IMR-90 (cell line): ENCODE data around the gene ENAH. TPM values are rescaled to one million over a fixed set of nuclear protein-coding genes. Genes with fewer than 3 reads are reported as not detected.

ENCODE experiments used
- ATAC-seq: fragments of 200-7000 bp; cut with Tn5 transposase; 2 replicates; pipeline ENCODE4 v1.9.1; 2020; ENCODE audit warnings: low read depth, mild to moderate bottlenecking, moderate library complexity
- Bru-seq: library from RNA; stranded (reverse); fragments of 400-500 nt; gene quantifications from one replicate; lab custom pipeline; 2021; lab: Mats Ljungman, UMichigan
- BruChase-seq, 2 experiments: library from RNA; stranded (reverse); fragments of 400-500 nt; gene quantifications; one replicate each; lab custom pipeline; 2021; lab: Mats Ljungman, UMichigan
- BruUV-seq: library from RNA; stranded (reverse); fragments of 400-500 nt; replicated peaks from 2 replicates; lab custom pipeline; 2021; lab: Mats Ljungman, UMichigan
- CTCF ChIA-PET: fragments of 300-600 bp; formaldehyde crosslinking; extraction: SDS; loops from one replicate; lab custom pipeline; 2021; ENCODE audit warnings: antibody characterized with exemption; lab: Yijun Ruan, JAX
- POLR2A ChIA-PET: fragments of 300-600 bp; sonication (Branson Sonifier 250); formaldehyde crosslinking; loops from one replicate; lab custom pipeline; 2022; ENCODE audit warnings: antibody characterized with exemption; ENCODE audit not compliant: unreplicated experiment; lab: Charles Lee
- DNase-seq: peaks from one replicate; pipeline ENCODE4 v3.0.0; 2013
- H2AFZ ChIP-seq: replicated peaks from 2 replicates; pipeline ENCODE3; 2013; ENCODE audit warnings: low read length, mild to moderate bottlenecking; ENCODE audit not compliant: poor library complexity
- H2AK5ac ChIP-seq: 2 replicates; pipeline ENCODE4 v1.6.1; 2013; ENCODE audit warnings: low read depth, low read length, inconsistent platforms
- H2AK9ac ChIP-seq: replicated peaks from 2 replicates; pipeline ENCODE3; 2013; ENCODE audit warnings: mild to moderate bottlenecking, low read depth, low read length, moderate library complexity; ENCODE audit not compliant: poor library complexity
- H2BK120ac ChIP-seq: 2 replicates; pipeline ENCODE4 v1.6.1; 2013; ENCODE audit warnings: low read depth, low read length, inconsistent platforms
- H2BK15ac ChIP-seq: 3 replicates; pipeline ENCODE4 v1.6.1; 2013; ENCODE audit warnings: low read depth, low read length, inconsistent platforms
- H2BK20ac ChIP-seq: 2 replicates; pipeline ENCODE4 v1.6.1; 2013; ENCODE audit warnings: low read depth, mild to moderate bottlenecking, inconsistent platforms, low read length, moderate library complexity
- H2BK5ac ChIP-seq: 2 replicates; pipeline ENCODE4 v1.6.1; 2013; ENCODE audit warnings: mild to moderate bottlenecking, low read depth, low read length, inconsistent platforms; ENCODE audit not compliant: poor library complexity, severe bottlenecking
- H3K14ac ChIP-seq: replicated peaks from 2 replicates; pipeline ENCODE4 v1.6.1; 2013; ENCODE audit warnings: low read depth, low read length, inconsistent platforms
- H3K18ac ChIP-seq: 2 replicates; pipeline ENCODE4 v1.6.1; 2013; ENCODE audit warnings: low read depth, low read length, control low read depth
- H3K23ac ChIP-seq: 2 replicates; pipeline ENCODE4 v1.6.1; 2013; ENCODE audit warnings: low read depth, low read length, inconsistent platforms
- H3K27ac ChIP-seq: 2 replicates; pipeline ENCODE4 v1.5.1; 2013; ENCODE audit warnings: mild to moderate bottlenecking, control low read depth, low read length; ENCODE audit not compliant: insufficient read depth
- H3K27me3 ChIP-seq: 2 replicates; pipeline ENCODE4 v1.6.1; 2013; ENCODE audit warnings: low read length; ENCODE audit not compliant: control insufficient read depth, insufficient read depth
- H3K36me3 ChIP-seq: 2 replicates; pipeline ENCODE4 v1.6.1; 2013; ENCODE audit warnings: low read length, mixed read lengths; ENCODE audit not compliant: control insufficient read depth, insufficient read depth
- H3K4ac ChIP-seq: 2 replicates; pipeline ENCODE4 v1.6.1; 2013; ENCODE audit warnings: low read depth, low read length, inconsistent platforms
- H3K4me1 ChIP-seq: 2 replicates; pipeline ENCODE4 v1.6.1; 2013; ENCODE audit warnings: low read length, mixed read lengths; ENCODE audit not compliant: control insufficient read depth, insufficient read depth
- H3K4me2 ChIP-seq: 2 replicates; pipeline ENCODE4 v1.6.1; 2013; ENCODE audit warnings: low read depth, mild to moderate bottlenecking, control low read depth, low read length, moderate library complexity
- H3K4me3 ChIP-seq: 2 replicates; pipeline ENCODE4 v1.5.1; 2013; ENCODE audit warnings: low read depth, mild to moderate bottlenecking, control low read depth, low read length, moderate library complexity; ENCODE audit not compliant: insufficient read depth
- H3K56ac ChIP-seq: 2 replicates; pipeline ENCODE4 v1.6.1; 2013; ENCODE audit warnings: low read length, inconsistent platforms; ENCODE audit not compliant: insufficient read depth; ENCODE audit errors: extremely low read depth
- H3K79me1 ChIP-seq, 2 experiments: 2 replicates each; pipeline ENCODE4 v1.6.1; 2013; ENCODE audit warnings: low read length in 2 of 2, inconsistent platforms in 1 of 2, low read depth in 1 of 2
- H3K9ac ChIP-seq: 2 replicates; pipeline ENCODE4 v1.6.1; 2013; ENCODE audit warnings: low read depth, low read length, control low read depth
- H3K9me1 ChIP-seq: 2 replicates; pipeline ENCODE4 v1.6.1; 2013; ENCODE audit warnings: low read length, inconsistent platforms; ENCODE audit not compliant: insufficient read depth
- H3K9me3 ChIP-seq: 2 replicates; pipeline ENCODE4 v1.6.1; 2013; ENCODE audit warnings: low read length; ENCODE audit not compliant: control insufficient read depth, insufficient read depth
- H4K20me1 ChIP-seq: 2 replicates; pipeline ENCODE4 v1.6.1; 2013; ENCODE audit warnings: low read length, inconsistent platforms; ENCODE audit not compliant: insufficient read depth
- H4K5ac ChIP-seq: 2 replicates; pipeline ENCODE4 v1.6.1; 2013; ENCODE audit warnings: mild to moderate bottlenecking, low read depth, low read length, control low read depth
- H4K8ac ChIP-seq, 2 experiments: 2 replicates each; pipeline ENCODE4 v1.6.1; 2013; ENCODE audit warnings: low read depth in 2 of 2, low read length in 2 of 2, control low read depth in 1 of 2, inconsistent platforms in 1 of 2
- H4K91ac ChIP-seq: 2 replicates; pipeline ENCODE4 v1.6.1; 2013; ENCODE audit warnings: low read depth, low read length, inconsistent platforms; ENCODE audit not compliant: insufficient read depth
- CEBPB ChIP-seq: IDR thresholded peaks from 2 replicates; pipeline ENCODE4 v1.6.1; 2012; ENCODE audit warnings: low read depth, low read length, improper control_type of control experiment
- CHD1 ChIP-seq: IDR thresholded peaks from 2 replicates; pipeline ENCODE4 v1.6.1; 2012; ENCODE audit warnings: low read depth, low read length, improper control_type of control experiment
- ELK1 ChIP-seq: fragments of 150-350 bp; IDR thresholded peaks from 2 replicates; pipeline ENCODE4 v1.6.1; 2016; ENCODE audit warnings: low read depth, mild to moderate bottlenecking, low read length, moderate library complexity, borderline replicate concordance
- FOS ChIP-seq: fragments of 150-350 bp; IDR thresholded peaks from 2 replicates; pipeline ENCODE4 v1.6.1; 2016; ENCODE audit warnings: low read depth, low read length
- MAFK ChIP-seq: IDR thresholded peaks from 2 replicates; pipeline ENCODE4 v1.6.1; 2012; ENCODE audit warnings: low read depth, low read length, improper control_type of control experiment
- MAZ ChIP-seq: IDR thresholded peaks from 2 replicates; pipeline ENCODE4 v1.6.1; 2012; ENCODE audit warnings: low read depth, mild to moderate bottlenecking, low read length, improper control_type of control experiment, moderate library complexity, borderline replicate concordance
- MXI1 ChIP-seq: IDR thresholded peaks from 2 replicates; pipeline ENCODE4 v1.6.1; 2012; ENCODE audit warnings: low read depth, mild to moderate bottlenecking, low read length, moderate library complexity, borderline replicate concordance
- NFE2L2 ChIP-seq: fragments of 150-350 bp; IDR thresholded peaks from 2 replicates; pipeline ENCODE4 v1.6.1; 2016; ENCODE audit warnings: low read depth, mild to moderate bottlenecking, low read length
- POLR2A ChIP-seq: IDR thresholded peaks from 2 replicates; pipeline ENCODE4 v1.6.1; 2012; ENCODE audit warnings: mild to moderate bottlenecking, low read depth, low read length
- RAD21 ChIP-seq: IDR thresholded peaks from 2 replicates; pipeline ENCODE4 v1.6.1; 2012; ENCODE audit warnings: low read length, improper control_type of control experiment
- RCOR1 ChIP-seq: IDR thresholded peaks from 2 replicates; pipeline ENCODE4 v1.6.1; 2012; ENCODE audit warnings: mild to moderate bottlenecking, low read length, improper control_type of control experiment; ENCODE audit not compliant: insufficient replicate concordance
- RFX5 ChIP-seq: IDR thresholded peaks from 2 replicates; pipeline ENCODE4 v1.8.0; 2012; ENCODE audit warnings: low read depth, mild to moderate bottlenecking, low read length, moderate library complexity
- SMC3 ChIP-seq: fragments of 150-350 bp; IDR thresholded peaks from 2 replicates; pipeline ENCODE4 v1.6.1; 2016; ENCODE audit warnings: low read depth, mild to moderate bottlenecking, antibody characterized with exemption, low read length, moderate library complexity
- WGBS, 2 experiments: methylation state at CpG; one replicate each; pipeline versions ENCODE4 v1.1.5 to v1.1.7; 2013; ENCODE audit warnings: missing lambda C conversion rate in 2 of 2; ENCODE audit not compliant: insufficient read length in 1 of 2; ENCODE audit errors: extremely low coverage in 2 of 2; 5-methylcytosine and 5-hydroxymethylcytosine counted together
- dilution Hi-C: fragments of 300-500 bp; cut with HindIII; formaldehyde crosslinking; loops from one replicate; pipeline ENCODE4 v1.14.3; 2018; ENCODE audit warnings: low sequenced_read_pairs; ENCODE audit not compliant: unreplicated experiment
- in situ Hi-C: fragments of 300-500 bp; cut with MboI; formaldehyde crosslinking; loops from 3 replicates; pipeline ENCODE4 v1.14.3; 2019; ENCODE audit warnings: low sequenced_read_pairs, inconsistent platforms, mixed read lengths
- intact Hi-C: fragments of 100-400 bp; cut with micrococcal nuclease; formaldehyde crosslinking; loops from 2 replicates; pipeline ENCODE4 v1.10.0; 2022
- long read RNA-seq: library from polyadenylated mRNA; unstranded; transcript quantifications from one replicate; pipeline ENCODE4 v2.0.0, GENCODE V29; 2021; ENCODE audit not compliant: unreplicated experiment
- polyA plus RNA-seq, 3 experiments: library from polyadenylated mRNA; depleted of rRNA; stranded (reverse); fragments of >200 nt; gene quantifications; 2 replicates each; pipeline ENCODE4 v1.2.3, GENCODE V29; 2012; ENCODE audit warnings: low replicate concordance in 1 of 3
- total RNA-seq: library from RNA; depleted of rRNA; stranded (reverse); fragments of >200 nt; gene quantifications from 2 replicates; pipeline ENCODE4 v1.2.3, GENCODE V29; 2012; rRNA removed
- TF ChIP-seq, protein P1 (sequence below): fragments of 150-350 bp; IDR thresholded peaks from 2 replicates; pipeline ENCODE4 v1.6.1; 2017; ENCODE audit warnings: mild to moderate bottlenecking, antibody characterized with exemption, low read length, low read depth

Gene ENAH
- 82.5 and 86.9 TPM in 2 replicates for total RNA-seq
- 47.4 and 61.3 TPM in 2 replicates for polyA plus RNA-seq (2012; rRNA removed)
- polyA plus RNA-seq (2012; cell fraction: cytosol; rRNA removed): 7.3 and 9.4 TPM in 2 replicates
- polyA plus RNA-seq (2012; cell fraction: nucleus; rRNA removed; ENCODE audit: low replicate concordance): 10.8 and 45.1 TPM in 2 replicates
- Bru-seq, nascent RNA: percentile 98 among the genes with signal in this experiment
- percentile 95 among the genes with signal in this experiment for BruChase-seq, experiment 1, labeled RNA remaining after a 6-hour chase
- percentile 95 among the genes with signal in this experiment for BruChase-seq, experiment 2, labeled RNA remaining after a 2-hour chase
- long read RNA-seq, transcript ENAH-203 (14 exons, 2,758 nt): major isoform, 7 of 43 reads
- long read RNA-seq, partial matches to known transcripts: 16 of 43 reads
- long read RNA-seq, other reads (novel, unspliced or antisense): 20 of 43 reads

DNA sequence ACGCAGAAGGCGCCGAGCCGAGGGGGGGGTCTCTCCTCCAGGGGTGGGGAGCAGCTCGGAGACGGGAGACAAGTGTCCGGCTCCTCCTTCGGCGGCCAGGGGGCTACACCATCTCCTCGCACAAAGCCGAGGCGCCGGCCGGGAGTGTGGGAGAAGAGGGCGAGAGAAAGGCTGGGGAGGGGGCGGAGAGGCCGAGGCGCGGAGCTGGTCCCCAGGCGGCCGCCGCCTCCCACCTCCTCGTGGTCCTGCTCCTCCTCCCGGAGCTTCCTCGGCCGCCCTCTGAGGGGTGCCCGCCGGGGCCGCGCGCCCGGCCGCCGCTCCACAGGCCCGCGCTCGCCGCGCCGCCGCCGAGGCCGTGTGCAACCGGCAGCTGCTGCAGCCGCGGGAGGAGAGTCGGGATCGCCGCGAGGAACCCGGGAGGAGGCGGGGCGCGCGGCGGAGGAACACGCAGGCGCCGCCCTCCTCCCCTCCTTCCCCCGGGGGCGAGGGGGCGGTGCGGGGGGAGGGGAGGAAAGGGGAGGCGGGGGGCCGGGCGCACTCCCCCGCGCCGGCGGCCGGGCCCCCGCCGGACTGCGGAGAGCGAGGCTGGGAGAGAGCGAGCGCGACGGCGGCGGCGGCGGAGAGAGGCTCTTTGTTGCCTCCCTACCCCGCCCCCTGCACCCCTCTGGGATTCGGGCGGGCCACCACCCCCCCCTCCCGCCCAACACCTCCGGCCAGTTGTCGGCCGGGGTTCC lies at the start of gene ENAH:
Gene ENAH, minus strand, starts transcription at position 395 of the 734 bp plus-strand sequence. CDS start 433 bp downstream, outside the sequence.
- ChIA-PET CTCF (interaction anchor here (1.2 to 2.0 kb wide), 2 partner anchors 120 to 125 kb away, joined by 4 to 8 read pairs; partner anchors contain the start of gene SRP9), POLR2A (interaction anchor here (0.6 to 0.7 kb wide), 2 partner anchors 124 to 198 kb away, joined by 3 read pairs; no protein-coding TSS in a partner anchor)
- in situ Hi-C loops: no loop called here
- dilution Hi-C loops: no loop called here
- BruUV-seq: no TSS peak
- H2BK120ac ChIP-seq: peak within 1 kb of the TSS; percentile 75
- H2AFZ ChIP-seq: peak within 1 kb of the TSS; percentile 86
- H3K4ac ChIP-seq: peak within 1 kb of the TSS; percentile 90
- intact Hi-C loops: loop anchor here (1.0 to 10.0 kb wide), 5 partner anchors 101 to 322 kb away; no protein-coding TSS in a partner anchor
- peaks cover 34% of the 10 kb centered on the region; the same call in 1 of the 2 replicates for H4K20me1 ChIP-seq
- H3K9me1 ChIP-seq: 0 out of 2 replicates have a peak, but pooled peaks cover 3% of the 10 kb centered on the region
- ATAC-seq (peak; percentile 75), DNase-seq (peak; percentile 76)
- peak within 1 kb of the TSS; percentile 89 for H3K14ac ChIP-seq
- H3K4me3 ChIP-seq: peak within 1 kb of the TSS; percentile 94
- H3K9me3 ChIP-seq: no peaks in the 10 kb centered on the region
- H2AK5ac ChIP-seq: peak within 1 kb of the TSS; percentile 85
- H3K36me3 ChIP-seq: no peaks in the 10 kb centered on the region
- peak within 1 kb of the TSS; percentile 73 to 83 for H4K8ac ChIP-seq
- peak within 1 kb of the TSS; percentile 80 for H3K56ac ChIP-seq
- H3K4me2 ChIP-seq: peak within 1 kb of the TSS; percentile 98
- peak within 1 kb of the TSS; percentile 96 for H3K23ac ChIP-seq
- peaks cover 3 to 28% of the 10 kb centered on the region in 2 experiments; a peak in 3 of 4 replicates for H3K79me1 ChIP-seq
- no peaks in the 10 kb centered on the region for H3K27me3 ChIP-seq
- peak within 1 kb of the TSS; percentile 75 for H4K5ac ChIP-seq
- H2BK5ac ChIP-seq: peak within 1 kb of the TSS; percentile 94
- H2BK20ac ChIP-seq: peak within 1 kb of the TSS; percentile 37; the same call in 1 of the 2 replicates
- H2BK15ac ChIP-seq: peak within 1 kb of the TSS; percentile 81
- 0% methylated on average over 18 of the region's 90 CpGs; no CpG with 5 or more reads in 1 of the 2 experiments for WGBS, 2 experiments
- peaks cover 14% of the 10 kb centered on the region for H3K4me1 ChIP-seq
- H3K18ac ChIP-seq: peak within 1 kb of the TSS; percentile 31
- peak within 1 kb of the TSS; percentile 93 for H2AK9ac ChIP-seq
- H4K91ac ChIP-seq: peak within 1 kb of the TSS; percentile 90
- H3K9ac ChIP-seq: peak within 1 kb of the TSS; percentile 97
- peak within 1 kb of the TSS; percentile 98 for H3K27ac ChIP-seq
- TF ChIP-seq FOS (no peak), POLR2A (no peak; the same call in none of the 2 replicates), SMC3 (no peak), MXI1 (0 out of 2 replicates have a peak, but pooled peaks have one; percentile 53), RFX5 (no peak), ELK1 (no peak), CHD1 (no peak), NFE2L2 (no peak), MAZ (peak; percentile 64; the same call in 1 of the 2 replicates), MAFK (no peak), RAD21 (peak; percentile 11), CEBPB (no peak), RCOR1 (no peak)
- TF ChIP-seq, protein P1, sequence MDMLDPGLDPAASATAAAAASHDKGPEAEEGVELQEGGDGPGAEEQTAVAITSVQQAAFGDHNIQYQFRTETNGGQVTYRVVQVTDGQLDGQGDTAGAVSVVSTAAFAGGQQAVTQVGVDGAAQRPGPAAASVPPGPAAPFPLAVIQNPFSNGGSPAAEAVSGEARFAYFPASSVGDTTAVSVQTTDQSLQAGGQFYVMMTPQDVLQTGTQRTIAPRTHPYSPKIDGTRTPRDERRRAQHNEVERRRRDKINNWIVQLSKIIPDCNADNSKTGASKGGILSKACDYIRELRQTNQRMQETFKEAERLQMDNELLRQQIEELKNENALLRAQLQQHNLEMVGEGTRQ: no peak
